Measurements from ENCODE around the gene FAF2. TPM values are rescaled to one million over a fixed set of nuclear protein-coding genes. Genes with fewer than 3 reads are reported as not detected.

Gene FAF2
- total and polyA plus RNA-seq, 2 donors (not counting 3 experiments of a cell fraction or from before 2014, with no cell fraction given): 27.9 to 43.5 TPM

- Histone ChIP-seq H3K79me2 (ENCODE audit: control insufficient read depth, insufficient read depth, low read length) (no peaks in the 10 kb centered on the region), H3K9me1 (replicated peaks; ENCODE audit: control insufficient read depth, extremely low read depth, insufficient read depth, low read length) (no peaks in the 10 kb centered on the region), H3K36me3 (ENCODE audit: control insufficient read depth in 2 of 2, extremely low read depth in 1 of 2, insufficient read depth in 2 of 2, low read length in 2 of 2) (no peaks in the 10 kb centered on the region), H3K27me3 (ENCODE audit: control insufficient read depth in 2 of 2, insufficient read depth in 2 of 2, low read length in 2 of 2) (no peaks in the 10 kb centered on the region), H4K20me1 (replicated peaks; ENCODE audit: control insufficient read depth, extremely low read depth, insufficient read depth, low read length) (no peaks in the 10 kb centered on the region), H3K4me3 (replicated peaks in 1 of 3; ENCODE audit: insufficient read depth in 1 of 3, low read depth in 1 of 3, low read length in 3 of 3) (peak overlapping the region in 1 of 3 experiments; percentile 32), H3K27ac (ENCODE audit: insufficient read depth, low read depth, low read length) (peak overlapping the region; percentile 68), H3K4me2 (ENCODE audit: insufficient read depth, low read length) (peak overlapping the region; percentile 82), H3K9me3 (replicated peaks; ENCODE audit: control insufficient read depth, insufficient read depth, low read length) (no peaks in the 10 kb centered on the region), H3K9ac (replicated peaks; ENCODE audit: extremely low read depth, insufficient read depth, low read length) (peak overlapping the region; percentile 71), H2AFZ (ENCODE audit: low read depth, low read length) (peak overlapping the region; percentile 86), H3K4me1 (ENCODE audit: control insufficient read depth, extremely low read depth, insufficient read depth, low read length) (peaks cover 24% of the 10 kb centered on the region)
- ChIA-PET CTCF (no interaction called here), POLR2A (no interaction called here)
- intact Hi-C loops (cut with micrococcal nuclease) (loop anchor here (1.0 kb wide), 2 partner anchors 12 to 20 kb away; partner anchors contain the start of genes CLTB and FAF2), dilution Hi-C loops (cut with MboI; ENCODE audit: extremely low pct_ligation_motif_present, low sequenced_read_pairs) (no loop called here)
- peak; percentile 47 for DNase-seq (ENCODE audit: low read depth, low spot score)
- TF ChIP-seq CTCF (IDR thresholded peaks at IDR 0.05; ENCODE audit: extremely low read depth in 1 of 2, insufficient read depth in 1 of 2, low read depth in 1 of 2, low read length in 2 of 2) (no peak), FOS (IDR thresholded peaks at IDR 0.05; ENCODE audit: borderline replicate concordance, insufficient read depth, low read length) (no peak), GATA2 (IDR thresholded peaks at IDR 0.05; ENCODE audit: insufficient read depth, insufficient read length, low read depth, low read length) (no peak), EZH2 (IDR thresholded peaks at IDR 0.05; ENCODE audit: borderline replicate concordance, low read depth, low read length, severe bottlenecking) (no peak), JUN (IDR thresholded peaks at IDR 0.05; ENCODE audit: borderline replicate concordance, insufficient read depth, insufficient read length, low read depth) (no peak), POLR2A (IDR thresholded peaks at IDR 0.05; ENCODE audit: low read depth, low read length) (no peak), MYC (IDR thresholded peaks at IDR 0.05; ENCODE audit: low read depth, low read length) (no peak), POLR2AphosphoS5 (IDR thresholded peaks at IDR 0.05; ENCODE audit: insufficient read depth, low read depth, low read length) (no peak)
- TF ChIP-seq, protein P1, sequence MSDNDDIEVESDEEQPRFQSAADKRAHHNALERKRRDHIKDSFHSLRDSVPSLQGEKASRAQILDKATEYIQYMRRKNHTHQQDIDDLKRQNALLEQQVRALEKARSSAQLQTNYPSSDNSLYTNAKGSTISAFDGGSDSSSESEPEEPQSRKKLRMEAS (IDR thresholded peaks at IDR 0.05; ENCODE audit: insufficient read depth, insufficient read length): no peak
- no TSS peak for BruUV-seq (replicated peaks)
- peak; percentile 21 for FAIRE-seq
Observed at GRCh38 chr5:176436656-176437055, 11.5 kb upstream of the FAF2 start.

All from endothelial cell of umbilical vein (primary cell).